Smooth muscle cell (in vitro differentiated cells): ENCODE data around the gene CCR8. TPM values are rescaled to one million over a fixed set of nuclear protein-coding genes. Genes with fewer than 3 reads are reported as not detected.

Experiments
- DNase-seq: peaks from one replicate; lab custom pipeline; 2025; ENCODE audit not compliant: unreplicated experiment; lab: John Stamatoyannopoulos, UW
- H2AFZ ChIP-seq: fragments of 200-600 bp; sonication (generic); 2 replicates; pipeline ENCODE4 v1.6.0; 2016; ENCODE audit warnings: antibody characterized with exemption, low read depth, mild to moderate bottlenecking
- H3F3A ChIP-seq: fragments of 200-600 bp; sonication (generic); 2 replicates; pipeline ENCODE4 v1.6.0; 2017; ENCODE audit warnings: antibody characterized with exemption, low read depth
- H3K27ac ChIP-seq: fragments of 200-600 bp; sonication (generic); 2 replicates; pipeline ENCODE4 v1.5.1; 2016; ENCODE audit warnings: low read depth, mild to moderate bottlenecking
- H3K27me3 ChIP-seq: fragments of 200-600 bp; sonication (generic); 2 replicates; pipeline ENCODE4 v1.6.1; 2016; ENCODE audit warnings: low read depth, mild to moderate bottlenecking
- H3K36me3 ChIP-seq: fragments of 200-600 bp; sonication (generic); 2 replicates; pipeline ENCODE4 v1.5.1; 2016; ENCODE audit warnings: low read depth
- H3K4me1 ChIP-seq: fragments of 200-600 bp; sonication (generic); 2 replicates; pipeline ENCODE4 v1.5.1; 2016; ENCODE audit warnings: low read depth
- H3K4me2 ChIP-seq: fragments of 200-600 bp; sonication (generic); 2 replicates; pipeline ENCODE4 v1.6.0; 2016; ENCODE audit warnings: mild to moderate bottlenecking
- H3K4me3 ChIP-seq: fragments of 200-600 bp; sonication (generic); 2 replicates; pipeline ENCODE4 v1.5.1; 2016; ENCODE audit warnings: mild to moderate bottlenecking
- H3K79me2 ChIP-seq: fragments of 200-600 bp; sonication (generic); 2 replicates; pipeline ENCODE4 v1.6.0; 2016; ENCODE audit warnings: low read depth, mild to moderate bottlenecking
- H3K9ac ChIP-seq: fragments of 200-600 bp; sonication (generic); 2 replicates; pipeline ENCODE4 v1.6.0; 2016; ENCODE audit warnings: low read depth
- H3K9me3 ChIP-seq: fragments of 200-600 bp; sonication (generic); replicated peaks from 2 replicates; pipeline ENCODE4 v1.5.1; 2016; ENCODE audit warnings: low read depth
- H4K20me1 ChIP-seq: fragments of 200-600 bp; sonication (generic); 2 replicates; pipeline ENCODE4 v1.6.0; 2016; ENCODE audit warnings: low read depth
- WGBS: methylation state at CpG from one replicate; pipeline ENCODE4 v1.1.7; 2016; ENCODE audit warnings: low lambda C conversion rate; 5-methylcytosine and 5-hydroxymethylcytosine counted together
- polyA plus RNA-seq: library from polyadenylated mRNA; unstranded; fragments of >200 nt; fragmentation: Nextera tagmentation; extraction: Ambion mirVana; gene quantifications from 2 replicates; pipeline ENCODE4 v1.2.1, GENCODE V29; 2016
- total RNA-seq: library from RNA; depleted of rRNA; stranded (reverse); fragments of >200 nt; gene quantifications from 2 replicates; pipeline ENCODE4 v1.2.3, GENCODE V29; 2014
- TF ChIP-seq, protein P1 (sequence below): fragments of 200-600 bp; sonication (generic); IDR thresholded peaks from 2 replicates; pipeline ENCODE4 v1.5.1; 2017; ENCODE audit warnings: borderline replicate concordance, mild to moderate bottlenecking, antibody characterized with exemption; ENCODE audit not compliant: insufficient read depth, poor library complexity, severe bottlenecking

The CCR8 gene
- not detected in 2 replicates for total RNA-seq
- polyA plus RNA-seq: not detected in 2 replicates

- H3K79me2 ChIP-seq: no peaks in the 10 kb centered on the region
- no peak within 1 kb of the TSS for H3K4me3 ChIP-seq
- H3F3A ChIP-seq: no peaks in the 10 kb centered on the region
- no peak within 1 kb of the TSS for H3K27ac ChIP-seq
- H2AFZ ChIP-seq: no peak within 1 kb of the TSS
- H3K27me3 ChIP-seq: no peaks in the 10 kb centered on the region
- TF ChIP-seq, protein P1, sequence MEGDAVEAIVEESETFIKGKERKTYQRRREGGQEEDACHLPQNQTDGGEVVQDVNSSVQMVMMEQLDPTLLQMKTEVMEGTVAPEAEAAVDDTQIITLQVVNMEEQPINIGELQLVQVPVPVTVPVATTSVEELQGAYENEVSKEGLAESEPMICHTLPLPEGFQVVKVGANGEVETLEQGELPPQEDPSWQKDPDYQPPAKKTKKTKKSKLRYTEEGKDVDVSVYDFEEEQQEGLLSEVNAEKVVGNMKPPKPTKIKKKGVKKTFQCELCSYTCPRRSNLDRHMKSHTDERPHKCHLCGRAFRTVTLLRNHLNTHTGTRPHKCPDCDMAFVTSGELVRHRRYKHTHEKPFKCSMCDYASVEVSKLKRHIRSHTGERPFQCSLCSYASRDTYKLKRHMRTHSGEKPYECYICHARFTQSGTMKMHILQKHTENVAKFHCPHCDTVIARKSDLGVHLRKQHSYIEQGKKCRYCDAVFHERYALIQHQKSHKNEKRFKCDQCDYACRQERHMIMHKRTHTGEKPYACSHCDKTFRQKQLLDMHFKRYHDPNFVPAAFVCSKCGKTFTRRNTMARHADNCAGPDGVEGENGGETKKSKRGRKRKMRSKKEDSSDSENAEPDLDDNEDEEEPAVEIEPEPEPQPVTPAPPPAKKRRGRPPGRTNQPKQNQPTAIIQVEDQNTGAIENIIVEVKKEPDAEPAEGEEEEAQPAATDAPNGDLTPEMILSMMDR: no peak
- H3K4me2 ChIP-seq: no peak within 1 kb of the TSS
- no peaks in the 10 kb centered on the region for H3K36me3 ChIP-seq
- H3K4me1 ChIP-seq: no peaks in the 10 kb centered on the region
- H4K20me1 ChIP-seq: no peaks in the 10 kb centered on the region
- DNase-seq: no peak
- no peak within 1 kb of the TSS for H3K9ac ChIP-seq
- no peaks in the 10 kb centered on the region for H3K9me3 ChIP-seq
- WGBS: 87% methylated on average over 1 of the region's 1 CpG
Observed at GRCh38 chr3:39329493-39329892, at the start of gene CCR8. Gene CCR8, plus strand, starts transcription at chr3:39329709. Its CDS starts 2,623 bp downstream, at chr3:39332332.

DNA sequence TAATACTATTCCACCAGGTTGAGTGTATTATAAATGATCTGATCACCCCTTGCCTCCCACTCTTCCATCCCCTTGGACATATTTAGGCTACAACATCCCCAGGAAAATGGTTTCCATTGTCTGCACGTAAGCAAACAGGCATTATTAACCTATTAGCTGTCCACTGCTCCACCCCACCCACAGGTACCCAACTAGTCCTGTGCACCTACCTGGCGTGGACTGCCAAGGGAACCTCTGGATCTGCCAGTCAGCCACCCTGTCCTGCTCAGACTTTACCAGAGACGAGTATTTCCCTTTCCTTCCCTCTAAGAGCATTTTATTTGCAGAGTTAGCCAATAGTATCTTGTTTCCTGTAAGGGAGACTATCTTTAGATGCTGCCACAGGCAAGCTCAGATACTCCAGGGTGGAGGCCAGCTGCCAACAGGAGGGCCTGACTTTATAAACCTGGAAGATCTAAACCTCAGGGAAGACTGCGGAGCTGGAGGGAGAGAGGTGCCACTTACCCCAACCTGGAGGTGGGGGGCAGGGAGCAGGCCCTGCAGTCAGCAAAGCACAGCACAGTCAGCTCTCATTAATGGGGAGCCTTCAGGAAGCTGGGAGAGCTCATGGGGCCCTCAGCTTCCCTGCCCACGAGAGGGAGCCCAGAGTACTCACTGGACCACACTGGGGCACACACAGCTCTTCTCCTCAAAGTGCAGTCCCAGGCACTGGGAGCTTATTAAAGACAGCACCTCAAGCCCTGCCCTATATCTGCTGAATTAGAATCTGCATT, 49.6 kb upstream of the CCR8 start, which contains the start of gene CX3CR1:
TSS of gene CX3CR1 (minus strand) at position 292 of the 773 bp plus-strand sequence. CDS start 13,527 bp downstream, outside the sequence.
- Histone ChIP-seq H3K36me3 (no peaks in the 10 kb centered on the region), H3K4me3 (no peak within 1 kb of the TSS), H3K9ac (no peak within 1 kb of the TSS), H3K79me2 (no peaks in the 10 kb centered on the region), H3K9me3 (no peaks in the 10 kb centered on the region), H3K4me1 (no peaks in the 10 kb centered on the region), H2AFZ (peak within 1 kb of the TSS; percentile 54), H4K20me1 (no peaks in the 10 kb centered on the region), H3F3A (no peaks in the 10 kb centered on the region), H3K4me2 (no peak within 1 kb of the TSS), H3K27ac (no peak within 1 kb of the TSS), H3K27me3 (no peaks in the 10 kb centered on the region)
- DNase-seq: no peak
- TF ChIP-seq, protein P1: no peak
- 70% methylated on average over 5 of the region's 5 CpGs for WGBS

- Histone ChIP-seq H3K9me3 (no peaks in the 10 kb centered on the region), H3K79me2 (no peaks in the 10 kb centered on the region), H4K20me1 (no peaks in the 10 kb centered on the region), H3K9ac (no peak overlapping the region), H3K36me3 (no peaks in the 10 kb centered on the region), H2AFZ (no peak overlapping the region), H3K4me2 (no peak overlapping the region), H3F3A (no peaks in the 10 kb centered on the region), H3K27me3 (no peaks in the 10 kb centered on the region), H3K4me1 (no peaks in the 10 kb centered on the region), H3K4me3 (no peak overlapping the region), H3K27ac (no peak overlapping the region)
- no peak for DNase-seq
- TF ChIP-seq, protein P1: no peak
- WGBS: 100% methylated on average over 5 of the region's 5 CpGs
Observed at GRCh38 chr3:39280571-39280970, 48.9 kb upstream of the CCR8 start.
